ENCODE data around the gene BBIP1. TPM values are rescaled to one million over a fixed set of nuclear protein-coding genes. Genes with fewer than 3 reads are reported as not detected.

Gene BBIP1
- total RNA-seq, 1 donor from 2014 or later = 39.1 TPM

DNA sequence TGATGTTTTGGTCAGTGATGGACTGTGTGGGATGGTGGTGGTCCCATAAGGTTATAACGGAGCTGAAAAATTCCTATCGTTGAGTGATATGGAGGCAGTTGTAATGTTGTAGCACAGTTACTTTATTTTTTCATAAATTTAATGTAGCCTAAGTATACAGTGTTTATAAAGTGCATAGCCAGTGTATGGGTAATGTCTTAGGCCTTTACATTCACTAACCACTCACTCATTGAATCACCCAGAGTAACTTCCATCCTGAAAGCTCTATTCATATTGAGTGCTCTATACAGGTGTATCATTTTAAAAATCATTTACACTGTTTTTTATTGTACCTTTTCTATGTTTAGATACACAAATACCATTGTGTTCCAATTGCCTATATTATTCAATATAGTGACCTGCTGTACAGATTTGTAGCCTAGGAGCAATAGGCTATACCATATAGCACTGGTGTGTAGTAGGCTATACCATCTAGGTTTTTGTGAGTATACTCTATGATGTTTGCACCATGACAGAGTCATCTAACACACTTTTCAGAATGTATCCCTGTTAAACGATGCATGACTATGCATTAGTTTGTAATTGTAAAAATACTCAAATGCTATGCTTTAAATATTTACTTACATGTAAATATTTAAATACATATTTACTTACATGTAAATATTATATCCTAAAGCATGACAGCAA lies 26.2 kb downstream of the BBIP1 start:
- Mint-ChIP-seq H3K9me3 (ENCODE audit: unreplicated experiment) (no peaks in the 10 kb centered on the region), H3K36me3 (ENCODE audit: unreplicated experiment) (no peaks in the 10 kb centered on the region), H3K4me3 (ENCODE audit: unreplicated experiment) (no peak overlapping the region), H3K4me1 (ENCODE audit: low read depth, unreplicated experiment) (no peaks in the 10 kb centered on the region), H3K27ac (ENCODE audit: unreplicated experiment) (no peak overlapping the region), H3K27me3 (ENCODE audit: unreplicated experiment) (no peaks in the 10 kb centered on the region)
- DNase-seq = no peak
- TF ChIP-seq, protein P1, sequence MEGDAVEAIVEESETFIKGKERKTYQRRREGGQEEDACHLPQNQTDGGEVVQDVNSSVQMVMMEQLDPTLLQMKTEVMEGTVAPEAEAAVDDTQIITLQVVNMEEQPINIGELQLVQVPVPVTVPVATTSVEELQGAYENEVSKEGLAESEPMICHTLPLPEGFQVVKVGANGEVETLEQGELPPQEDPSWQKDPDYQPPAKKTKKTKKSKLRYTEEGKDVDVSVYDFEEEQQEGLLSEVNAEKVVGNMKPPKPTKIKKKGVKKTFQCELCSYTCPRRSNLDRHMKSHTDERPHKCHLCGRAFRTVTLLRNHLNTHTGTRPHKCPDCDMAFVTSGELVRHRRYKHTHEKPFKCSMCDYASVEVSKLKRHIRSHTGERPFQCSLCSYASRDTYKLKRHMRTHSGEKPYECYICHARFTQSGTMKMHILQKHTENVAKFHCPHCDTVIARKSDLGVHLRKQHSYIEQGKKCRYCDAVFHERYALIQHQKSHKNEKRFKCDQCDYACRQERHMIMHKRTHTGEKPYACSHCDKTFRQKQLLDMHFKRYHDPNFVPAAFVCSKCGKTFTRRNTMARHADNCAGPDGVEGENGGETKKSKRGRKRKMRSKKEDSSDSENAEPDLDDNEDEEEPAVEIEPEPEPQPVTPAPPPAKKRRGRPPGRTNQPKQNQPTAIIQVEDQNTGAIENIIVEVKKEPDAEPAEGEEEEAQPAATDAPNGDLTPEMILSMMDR (IDR thresholded peaks at IDR 0.05; ENCODE audit: partially characterized antibody, unreplicated experiment) = no peak

DNA sequence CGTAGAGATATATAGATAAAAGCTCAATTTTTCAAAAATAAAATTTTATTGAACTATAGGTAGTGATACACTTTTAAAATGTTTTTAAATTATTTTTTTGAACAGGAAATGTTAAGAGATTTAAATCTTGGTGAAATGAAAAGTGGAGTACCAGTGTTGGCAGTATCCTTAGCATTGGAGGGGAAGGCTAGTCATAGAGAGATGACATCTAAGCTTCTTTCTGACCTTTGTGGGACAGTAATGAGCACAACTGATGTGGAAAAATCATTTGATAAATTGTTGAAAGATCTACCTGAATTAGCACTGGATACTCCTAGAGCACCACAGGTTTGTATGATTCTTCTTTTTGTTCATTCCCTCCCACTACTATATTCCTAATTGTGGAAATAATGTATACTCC lies 31.4 kb downstream of the BBIP1 start:
- no peaks in the 10 kb centered on the region for H3K27me3 Mint-ChIP-seq (ENCODE audit: unreplicated experiment)
- H3K4me3 Mint-ChIP-seq (ENCODE audit: unreplicated experiment) = no peak overlapping the region
- H3K4me1 Mint-ChIP-seq (ENCODE audit: low read depth, unreplicated experiment) = no peaks in the 10 kb centered on the region
- H3K36me3 Mint-ChIP-seq (ENCODE audit: unreplicated experiment) = no peaks in the 10 kb centered on the region
- H3K27ac Mint-ChIP-seq (ENCODE audit: unreplicated experiment) = no peak overlapping the region
- H3K9me3 Mint-ChIP-seq (ENCODE audit: unreplicated experiment) = no peaks in the 10 kb centered on the region
- DNase-seq = no peak
- TF ChIP-seq, protein P1 (IDR thresholded peaks at IDR 0.05; ENCODE audit: partially characterized antibody, unreplicated experiment) = no peak

DNA sequence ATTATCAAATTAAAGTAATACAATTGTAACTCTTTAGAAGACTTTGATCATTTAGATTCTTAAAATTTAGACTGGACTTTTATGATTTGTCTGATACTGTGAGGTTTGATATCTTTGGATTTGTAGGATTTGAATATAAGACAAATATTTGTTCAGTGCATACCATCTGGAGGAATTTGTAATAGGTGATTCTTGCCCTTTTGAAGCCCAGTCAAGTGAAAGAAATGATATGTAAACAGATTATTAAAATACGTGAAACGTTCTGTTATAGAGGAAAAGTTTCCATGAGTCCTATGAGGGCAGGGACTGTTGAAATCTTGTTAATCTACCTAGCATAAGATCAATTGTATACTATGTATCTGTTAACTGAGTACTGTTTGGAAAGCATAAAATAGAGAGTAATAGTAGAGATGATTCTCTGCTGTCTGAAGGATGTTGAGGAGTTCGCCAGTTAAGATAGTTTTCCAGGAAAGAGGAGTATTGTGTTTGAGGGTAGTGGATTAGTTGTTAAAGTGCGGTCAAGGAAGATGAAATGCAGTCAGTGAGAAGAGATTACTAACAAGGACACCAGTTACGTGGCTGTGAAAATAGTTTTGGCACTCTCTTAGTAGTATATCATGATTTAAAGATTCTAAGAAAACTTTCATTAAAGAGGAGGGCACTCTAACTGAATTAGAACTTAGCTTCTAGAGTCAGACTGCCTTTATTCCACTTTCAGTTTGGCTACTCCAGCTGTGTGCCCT lies 32.9 kb downstream of the BBIP1 start:
- H3K27ac Mint-ChIP-seq (ENCODE audit: unreplicated experiment) = no peak overlapping the region
- no peak for DNase-seq
- H3K4me3 Mint-ChIP-seq (ENCODE audit: unreplicated experiment) = no peak overlapping the region
- H3K4me1 Mint-ChIP-seq (ENCODE audit: low read depth, unreplicated experiment) = peaks cover 3% of the 10 kb centered on the region
- no peaks in the 10 kb centered on the region for H3K9me3 Mint-ChIP-seq (ENCODE audit: unreplicated experiment)
- H3K36me3 Mint-ChIP-seq (ENCODE audit: unreplicated experiment) = no peaks in the 10 kb centered on the region
- TF ChIP-seq, protein P1 (IDR thresholded peaks at IDR 0.05; ENCODE audit: partially characterized antibody, unreplicated experiment) = no peak
- H3K27me3 Mint-ChIP-seq (ENCODE audit: unreplicated experiment) = no peaks in the 10 kb centered on the region

DNA sequence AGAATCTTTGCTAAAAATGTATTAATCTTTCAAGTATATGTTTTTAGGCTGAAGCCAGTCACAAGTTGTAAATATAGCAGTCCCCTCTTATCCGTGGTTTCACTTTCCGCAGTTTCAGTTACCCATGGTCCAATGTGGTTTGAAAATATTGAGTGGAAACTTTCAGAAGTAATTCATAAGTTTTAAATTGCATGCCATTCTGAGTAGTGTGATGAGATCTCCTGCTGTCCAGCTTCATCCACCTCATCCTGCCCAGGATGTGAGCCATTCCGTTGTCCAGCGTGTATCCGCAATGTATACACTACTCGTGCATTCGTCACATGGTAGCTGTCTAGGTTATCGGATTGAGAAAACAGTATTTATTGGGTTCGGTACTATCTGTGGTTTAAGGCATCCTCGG lies 35.1 kb downstream of the BBIP1 start:
- Mint-ChIP-seq H3K4me1 (ENCODE audit: low read depth, unreplicated experiment) (peaks cover 13% of the 10 kb centered on the region), H3K27ac (ENCODE audit: unreplicated experiment) (peak overlapping the region; percentile 59), H3K4me3 (ENCODE audit: unreplicated experiment) (no peak overlapping the region), H3K27me3 (ENCODE audit: unreplicated experiment) (no peaks in the 10 kb centered on the region), H3K9me3 (ENCODE audit: unreplicated experiment) (no peaks in the 10 kb centered on the region), H3K36me3 (ENCODE audit: unreplicated experiment) (no peaks in the 10 kb centered on the region)
- TF ChIP-seq, protein P1 (IDR thresholded peaks at IDR 0.05; ENCODE audit: partially characterized antibody, unreplicated experiment) = no peak
- DNase-seq = no peak

DNA sequence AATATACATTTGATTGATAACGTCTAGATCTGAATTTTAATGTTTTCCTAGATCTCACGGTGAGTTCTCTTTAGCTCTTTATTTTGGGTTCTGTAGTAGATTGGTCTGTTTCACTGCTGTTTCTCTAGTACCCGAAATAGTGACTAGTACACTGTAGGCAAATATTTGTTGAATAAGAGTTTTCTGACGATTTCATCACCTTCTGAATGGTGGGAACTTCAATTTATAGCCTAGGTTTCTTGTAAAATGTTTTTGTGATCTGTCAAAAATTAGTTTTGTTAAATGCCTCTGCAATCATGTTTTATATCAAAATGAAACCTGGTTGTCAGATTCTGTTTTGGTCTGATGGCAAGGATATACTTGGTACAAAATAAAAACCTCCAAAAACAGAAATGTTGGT lies 37.1 kb downstream of the BBIP1 start:
- DNase-seq = no peak
- H3K4me1 Mint-ChIP-seq (ENCODE audit: low read depth, unreplicated experiment) = peaks cover 19% of the 10 kb centered on the region
- no peaks in the 10 kb centered on the region for H3K27me3 Mint-ChIP-seq (ENCODE audit: unreplicated experiment)
- TF ChIP-seq, protein P1 (IDR thresholded peaks at IDR 0.05; ENCODE audit: partially characterized antibody, unreplicated experiment) = no peak
- no peaks in the 10 kb centered on the region for H3K9me3 Mint-ChIP-seq (ENCODE audit: unreplicated experiment)
- peak overlapping the region; percentile 4 for H3K27ac Mint-ChIP-seq (ENCODE audit: unreplicated experiment)
- no peaks in the 10 kb centered on the region for H3K36me3 Mint-ChIP-seq (ENCODE audit: unreplicated experiment)
- no peak overlapping the region for H3K4me3 Mint-ChIP-seq (ENCODE audit: unreplicated experiment)

Measured in glutamatergic neuron (in vitro differentiated cells).